Measurements from ENCODE around the gene ILF2.
A peak's percentile ranks its signal among the peaks of the same experiment; 100 is the strongest.

Gene ILF2

DNA sequence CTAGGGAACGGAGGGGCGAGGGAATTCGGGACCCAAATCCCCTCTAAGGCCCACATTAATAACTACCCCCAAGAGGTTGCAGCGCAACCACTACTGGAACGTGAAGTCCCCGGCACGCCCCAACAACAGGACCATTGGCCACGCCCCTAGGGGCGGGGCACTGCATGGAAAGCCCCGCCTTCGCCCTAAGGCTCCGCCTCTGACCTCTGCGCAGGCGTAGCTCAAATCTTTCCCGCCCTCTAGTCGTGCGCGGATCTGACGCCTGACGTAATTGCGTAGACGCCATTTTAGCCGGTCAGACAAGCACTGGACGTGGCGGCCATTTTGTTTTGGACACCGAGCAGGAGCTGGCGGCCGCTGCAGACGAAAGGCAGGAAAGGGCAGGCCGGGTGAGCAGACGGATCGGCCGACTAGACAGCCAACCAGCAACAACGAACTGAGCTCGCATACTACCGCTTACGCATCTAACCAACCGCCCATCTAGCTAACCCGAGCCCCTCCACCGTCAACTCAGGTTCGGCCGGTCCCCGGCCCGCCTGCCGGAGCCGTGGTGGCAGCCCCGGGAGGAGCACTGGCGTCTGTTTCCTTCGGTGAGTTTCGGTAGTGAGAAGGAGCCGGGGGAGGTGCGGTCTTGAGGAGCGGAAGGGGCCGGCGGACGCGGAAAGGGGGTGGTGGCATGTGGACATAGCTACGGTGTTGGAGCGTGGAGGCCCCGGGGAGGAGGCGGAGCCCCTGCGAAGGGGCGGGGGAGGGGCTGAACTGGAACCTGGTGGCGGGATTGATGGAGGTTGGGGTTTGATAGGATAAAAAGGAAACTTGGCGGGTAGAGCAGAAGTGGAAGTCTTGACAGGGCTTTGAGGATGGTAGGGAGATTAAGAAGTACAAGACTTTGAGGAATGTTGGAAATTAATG, 36.8 kb downstream of the ILF2 start, which contains the start of gene CHTOP:
CHTOP (plus strand) TSS at position 313 of the 912 bp plus-strand sequence. CDS start 2,523 bp downstream, outside the sequence.
- TF ChIP-seq, protein P1, sequence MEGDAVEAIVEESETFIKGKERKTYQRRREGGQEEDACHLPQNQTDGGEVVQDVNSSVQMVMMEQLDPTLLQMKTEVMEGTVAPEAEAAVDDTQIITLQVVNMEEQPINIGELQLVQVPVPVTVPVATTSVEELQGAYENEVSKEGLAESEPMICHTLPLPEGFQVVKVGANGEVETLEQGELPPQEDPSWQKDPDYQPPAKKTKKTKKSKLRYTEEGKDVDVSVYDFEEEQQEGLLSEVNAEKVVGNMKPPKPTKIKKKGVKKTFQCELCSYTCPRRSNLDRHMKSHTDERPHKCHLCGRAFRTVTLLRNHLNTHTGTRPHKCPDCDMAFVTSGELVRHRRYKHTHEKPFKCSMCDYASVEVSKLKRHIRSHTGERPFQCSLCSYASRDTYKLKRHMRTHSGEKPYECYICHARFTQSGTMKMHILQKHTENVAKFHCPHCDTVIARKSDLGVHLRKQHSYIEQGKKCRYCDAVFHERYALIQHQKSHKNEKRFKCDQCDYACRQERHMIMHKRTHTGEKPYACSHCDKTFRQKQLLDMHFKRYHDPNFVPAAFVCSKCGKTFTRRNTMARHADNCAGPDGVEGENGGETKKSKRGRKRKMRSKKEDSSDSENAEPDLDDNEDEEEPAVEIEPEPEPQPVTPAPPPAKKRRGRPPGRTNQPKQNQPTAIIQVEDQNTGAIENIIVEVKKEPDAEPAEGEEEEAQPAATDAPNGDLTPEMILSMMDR (conservative IDR thresholded peaks at IDR 0.05; ENCODE audit: low read depth, low read length), result no peak
- DNase-seq (ENCODE audit: low read depth), result peak; percentile 99
- H3K4me3 ChIP-seq (ENCODE audit: low read depth, low read length), result peak within 1 kb of the TSS; percentile 100

- no peak for DNase-seq (ENCODE audit: low read depth)
- peak overlapping the region; percentile 42 for H3K4me3 ChIP-seq (ENCODE audit: low read depth, low read length)
- TF ChIP-seq, protein P1 (conservative IDR thresholded peaks at IDR 0.05; ENCODE audit: low read depth, low read length), result no peak
Observed at GRCh38 chr1:153633161-153633753, 37.5 kb downstream of the ILF2 start.

DNA sequence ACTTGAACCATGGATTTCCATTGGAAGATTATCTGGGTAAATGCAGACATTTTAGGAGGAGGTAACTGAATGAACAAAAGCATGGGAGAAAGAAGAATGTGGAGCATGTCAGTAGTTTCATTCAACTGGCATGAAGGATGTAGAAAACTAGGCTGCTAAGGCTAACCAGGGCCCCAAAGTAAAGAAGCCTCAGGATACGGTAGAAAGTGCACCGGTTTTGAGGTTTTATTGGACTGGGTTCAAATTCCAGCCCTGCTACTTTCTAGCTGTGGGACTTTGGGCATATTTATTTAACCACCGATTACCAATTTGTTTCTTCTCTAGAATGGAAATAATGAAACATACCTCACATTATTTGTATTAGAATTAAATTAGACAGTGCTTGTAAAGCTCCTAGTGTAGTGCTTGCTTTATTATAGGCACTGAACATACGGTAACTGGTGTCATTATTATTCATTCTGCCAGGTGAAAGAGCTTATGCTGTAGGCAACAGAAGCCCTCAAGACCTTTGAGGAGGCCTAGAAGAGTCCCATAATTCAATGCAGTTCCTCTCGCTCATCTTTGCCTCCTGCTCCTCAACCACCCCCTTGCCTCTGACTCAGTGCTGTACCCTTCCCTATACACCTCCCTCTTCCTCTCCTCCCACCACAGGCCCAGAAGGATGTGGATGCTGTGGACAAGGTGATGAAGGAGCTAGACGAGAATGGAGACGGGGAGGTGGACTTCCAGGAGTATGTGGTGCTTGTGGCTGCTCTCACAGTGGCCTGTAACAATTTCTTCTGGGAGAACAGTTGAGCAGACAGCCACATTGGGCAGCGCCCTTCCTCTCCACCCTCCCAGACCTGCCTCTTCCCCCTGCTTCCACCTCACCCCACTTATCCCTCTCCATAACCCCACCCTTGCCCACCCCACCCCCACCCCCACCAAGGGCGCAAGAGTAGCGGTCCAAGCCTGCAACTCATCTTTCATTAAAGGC, 39.5 kb downstream of the ILF2 start:
- DNase-seq (ENCODE audit: low read depth), result no peak
- no peak overlapping the region for H3K4me3 ChIP-seq (ENCODE audit: low read depth, low read length)
- TF ChIP-seq, protein P1 (conservative IDR thresholded peaks at IDR 0.05; ENCODE audit: low read depth, low read length), result no peak

GRCh38 chr1:153630384-153630783, 40.4 kb downstream of the ILF2 start:
- TF ChIP-seq, protein P1 (conservative IDR thresholded peaks at IDR 0.05; ENCODE audit: low read depth, low read length), result no peak
- no peak overlapping the region for H3K4me3 ChIP-seq (ENCODE audit: low read depth, low read length)
- no peak for DNase-seq (ENCODE audit: low read depth)

DNA sequence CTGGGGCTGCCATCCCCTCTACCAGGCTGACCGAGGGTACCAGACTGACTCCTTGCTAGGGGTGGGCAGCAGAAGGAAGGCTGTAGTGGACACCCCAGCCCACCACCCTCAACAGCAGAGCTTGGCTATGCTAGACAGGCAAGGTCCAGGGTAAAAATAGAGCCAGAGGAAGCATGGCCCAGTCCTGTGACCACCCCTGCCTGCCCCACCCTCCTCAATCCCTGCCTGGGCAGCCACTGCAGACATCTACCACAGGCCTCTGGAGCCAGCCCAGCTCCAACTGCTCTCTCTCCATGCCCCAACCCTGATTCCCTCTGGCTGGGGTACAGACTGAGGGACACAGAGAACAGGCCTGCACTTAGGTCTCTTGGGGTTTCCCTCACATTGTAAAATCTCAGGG, 40.8 kb downstream of the ILF2 start:
- H3K4me3 ChIP-seq (ENCODE audit: low read depth, low read length), result no peak overlapping the region
- DNase-seq (ENCODE audit: low read depth), result no peak
- TF ChIP-seq, protein P1 (conservative IDR thresholded peaks at IDR 0.05; ENCODE audit: low read depth, low read length), result no peak

- no peak overlapping the region for H3K4me3 ChIP-seq (ENCODE audit: low read depth, low read length)
- DNase-seq (ENCODE audit: low read depth), result no peak
- TF ChIP-seq, protein P1 (conservative IDR thresholded peaks at IDR 0.05; ENCODE audit: low read depth, low read length), result no peak
Observed at GRCh38 chr1:153629343-153629665, 41.5 kb downstream of the ILF2 start.
